ENCODE data around the gene BRSK1.

- TF ChIP-seq, protein P1, sequence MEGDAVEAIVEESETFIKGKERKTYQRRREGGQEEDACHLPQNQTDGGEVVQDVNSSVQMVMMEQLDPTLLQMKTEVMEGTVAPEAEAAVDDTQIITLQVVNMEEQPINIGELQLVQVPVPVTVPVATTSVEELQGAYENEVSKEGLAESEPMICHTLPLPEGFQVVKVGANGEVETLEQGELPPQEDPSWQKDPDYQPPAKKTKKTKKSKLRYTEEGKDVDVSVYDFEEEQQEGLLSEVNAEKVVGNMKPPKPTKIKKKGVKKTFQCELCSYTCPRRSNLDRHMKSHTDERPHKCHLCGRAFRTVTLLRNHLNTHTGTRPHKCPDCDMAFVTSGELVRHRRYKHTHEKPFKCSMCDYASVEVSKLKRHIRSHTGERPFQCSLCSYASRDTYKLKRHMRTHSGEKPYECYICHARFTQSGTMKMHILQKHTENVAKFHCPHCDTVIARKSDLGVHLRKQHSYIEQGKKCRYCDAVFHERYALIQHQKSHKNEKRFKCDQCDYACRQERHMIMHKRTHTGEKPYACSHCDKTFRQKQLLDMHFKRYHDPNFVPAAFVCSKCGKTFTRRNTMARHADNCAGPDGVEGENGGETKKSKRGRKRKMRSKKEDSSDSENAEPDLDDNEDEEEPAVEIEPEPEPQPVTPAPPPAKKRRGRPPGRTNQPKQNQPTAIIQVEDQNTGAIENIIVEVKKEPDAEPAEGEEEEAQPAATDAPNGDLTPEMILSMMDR (IDR thresholded peaks at IDR 0.05): no peak
- no peak for TF ChIP-seq POLR2A (IDR thresholded peaks at IDR 0.05)
Measured at GRCh38 chr19:55258476-55258827, 25.3 kb upstream of the BRSK1 start.
